Thyroid gland (tissue), 4 donors: Measurements from ENCODE around the gene PPP1R12A. TPM values are rescaled to one million over a fixed set of nuclear protein-coding genes. Genes with fewer than 3 reads are reported as not detected.

Experiments
- DNase-seq, 2 donors: peaks; one replicate each; pipeline ENCODE4 v3.0.0-alpha.2; 2019
- H3K27ac ChIP-seq, 3 donors: fragments of 200-600 bp; sonication (generic); 1 replicate in 2 of 3; 2 replicates in 1 of 3; pipeline ENCODE4 v1.5.1; 2016 to 2019; ENCODE audit warnings: mild to moderate bottlenecking in 1 of 3, moderate library complexity in 1 of 3
- H3K27me3 ChIP-seq: fragments of 200-600 bp; sonication (generic); one replicate; pipeline ENCODE4 v1.5.1; 2019
- H3K36me3 ChIP-seq, 2 donors: fragments of 200-600 bp; sonication (generic); one replicate each; pipeline ENCODE4 v1.5.1; 2016 to 2019
- H3K4me1 ChIP-seq, 2 donors: fragments of 200-600 bp; sonication (generic); one replicate each; pipeline ENCODE4 v1.5.1; 2017 to 2019
- H3K4me3 ChIP-seq, 3 donors: fragments of 200-600 bp; sonication (generic); replicated peaks in 1 of 3; 1 replicate in 2 of 3; 2 replicates in 1 of 3; pipeline ENCODE4 v1.5.1; 2016; ENCODE audit warnings: mild to moderate bottlenecking in 1 of 3
- H3K9me3 ChIP-seq: fragments of 200-600 bp; sonication (generic); one replicate; pipeline ENCODE4 v1.5.1; 2017
- CTCF ChIP-seq, 6 experiments: fragments of 200-600 bp in 3 of 6; fragments of 450-650 bp in 3 of 6; sonication (generic) in 3 of 6; IDR thresholded peaks; one replicate each; pipeline ENCODE4 v1.5.1; 2016 to 2019; ENCODE audit warnings: antibody characterized with exemption in 6 of 6, mild to moderate bottlenecking in 2 of 6, inconsistent platforms in 1 of 6, moderate library complexity in 1 of 6
- POLR2A ChIP-seq, 2 donors: fragments of 450-650 bp; IDR thresholded peaks; one replicate each; pipeline ENCODE4 v1.6.1; 2017; ENCODE audit warnings: antibody characterized with exemption in 2 of 2, mild to moderate bottlenecking in 2 of 2, moderate library complexity in 1 of 2
- WGBS, 2 donors: methylation state at CpG; one replicate each; pipeline ENCODE4 v1.1.5; 2017; 5-methylcytosine and 5-hydroxymethylcytosine counted together
- intact Hi-C: fragments of 100-400 bp; cut with DNase I; formaldehyde crosslinking; loops from one replicate; pipeline ENCODE4 v1.15.1; 2023
- total RNA-seq, 4 donors: library from RNA; depleted of rRNA; stranded (reverse); fragments of >200 nt; gene quantifications; one replicate each; pipeline ENCODE4 v1.2.3, GENCODE V29; 2016

Gene PPP1R12A
- total RNA-seq, 4 donors from 2014 or later = 90.0 to 128 (median 100) TPM

GRCh38 chr12:79911889-79912656 is 22.8 kb downstream of the PPP1R12A start:
- DNase-seq = no peak
- 94 to 96% methylated on average over 6 of the region's 6 CpGs for WGBS, 2 donors
- TF ChIP-seq CTCF (IDR thresholded peaks at IDR 0.05) (no peak), POLR2A (IDR thresholded peaks at IDR 0.05) (no peak)
- H3K36me3 ChIP-seq = no peaks in the 10 kb centered on the region
- H3K27ac ChIP-seq = no peak overlapping the region
- H3K4me1 ChIP-seq = peaks cover 6 to 41% of the 10 kb centered on the region in 2 donors
- H3K4me3 ChIP-seq = no peak overlapping the region
- intact Hi-C loops = no loop called here
- H3K27me3 ChIP-seq = no peaks in the 10 kb centered on the region
- no peaks in the 10 kb centered on the region for H3K9me3 ChIP-seq

- no peaks in the 10 kb centered on the region for H3K27me3 ChIP-seq
- H3K4me1 ChIP-seq = peaks cover 16 to 37% of the 10 kb centered on the region in 2 donors
- no peak for TF ChIP-seq CTCF (IDR thresholded peaks at IDR 0.05)
- TF ChIP-seq POLR2A (IDR thresholded peaks at IDR 0.05) = no peak
- intact Hi-C loops = no loop called here
- H3K4me3 ChIP-seq = no peak overlapping the region
- DNase-seq = no peak
- no peaks in the 10 kb centered on the region for H3K36me3 ChIP-seq
- H3K9me3 ChIP-seq = no peaks in the 10 kb centered on the region
- peak overlapping the region in 2 of 3 donors; percentile 1 to 22 for H3K27ac ChIP-seq
These were observed 26.5 kb downstream of the PPP1R12A start for GRCh38 chr12:79908366-79908765.

GRCh38 chr12:79901506-79901905 is 33.4 kb downstream of the PPP1R12A start:
- Histone ChIP-seq H3K36me3 (no peaks in the 10 kb centered on the region), H3K4me3 (no peak overlapping the region), H3K9me3 (no peaks in the 10 kb centered on the region), H3K27ac (peak overlapping the region in 1 of 3 donors; percentile 26), H3K4me1 (peaks cover 31 to 33% of the 10 kb centered on the region in 2 donors), H3K27me3 (no peaks in the 10 kb centered on the region)
- intact Hi-C loops = no loop called here
- DNase-seq = no peak
- 86 to 88% methylated on average over 2 of the region's 2 CpGs for WGBS, 2 donors
- TF ChIP-seq POLR2A (IDR thresholded peaks at IDR 0.05) (no peak), CTCF (IDR thresholded peaks at IDR 0.05) (no peak)

GRCh38 chr12:79900951-79901350 is 33.9 kb downstream of the PPP1R12A start:
- WGBS, 2 donors = 38 to 42% methylated on average over 2 of the region's 2 CpGs
- DNase-seq = no peak
- TF ChIP-seq POLR2A (IDR thresholded peaks at IDR 0.05) = no peak
- no peak for TF ChIP-seq CTCF (IDR thresholded peaks at IDR 0.05)
- intact Hi-C loops = no loop called here
- Histone ChIP-seq H3K27ac (peak overlapping the region in 1 of 3 donors; percentile 26), H3K4me3 (no peak overlapping the region), H3K4me1 (peaks cover 31 to 33% of the 10 kb centered on the region in 2 donors), H3K36me3 (no peaks in the 10 kb centered on the region), H3K27me3 (no peaks in the 10 kb centered on the region), H3K9me3 (no peaks in the 10 kb centered on the region)

GRCh38 chr12:79900199-79900598 is 34.7 kb downstream of the PPP1R12A start:
- intact Hi-C loops = no loop called here
- no peaks in the 10 kb centered on the region for H3K36me3 ChIP-seq
- no peak for DNase-seq
- WGBS, 2 donors = 91 to 92% methylated on average over 2 of the region's 2 CpGs
- no peak overlapping the region for H3K4me3 ChIP-seq
- H3K27me3 ChIP-seq = no peaks in the 10 kb centered on the region
- TF ChIP-seq POLR2A (IDR thresholded peaks at IDR 0.05) = no peak
- TF ChIP-seq CTCF (IDR thresholded peaks at IDR 0.05) = no peak
- H3K4me1 ChIP-seq = peaks cover 31% of the 10 kb centered on the region in 2 donors
- H3K27ac ChIP-seq = no peak overlapping the region
- no peaks in the 10 kb centered on the region for H3K9me3 ChIP-seq
